COLO829 (cell line): ENCODE data around the gene MGMT.

Source experiments
- DNase-seq: peaks from one replicate; pipeline ENCODE4 v3.0.0; 2012; ENCODE audit warnings: low spot score

The MGMT gene

DNA sequence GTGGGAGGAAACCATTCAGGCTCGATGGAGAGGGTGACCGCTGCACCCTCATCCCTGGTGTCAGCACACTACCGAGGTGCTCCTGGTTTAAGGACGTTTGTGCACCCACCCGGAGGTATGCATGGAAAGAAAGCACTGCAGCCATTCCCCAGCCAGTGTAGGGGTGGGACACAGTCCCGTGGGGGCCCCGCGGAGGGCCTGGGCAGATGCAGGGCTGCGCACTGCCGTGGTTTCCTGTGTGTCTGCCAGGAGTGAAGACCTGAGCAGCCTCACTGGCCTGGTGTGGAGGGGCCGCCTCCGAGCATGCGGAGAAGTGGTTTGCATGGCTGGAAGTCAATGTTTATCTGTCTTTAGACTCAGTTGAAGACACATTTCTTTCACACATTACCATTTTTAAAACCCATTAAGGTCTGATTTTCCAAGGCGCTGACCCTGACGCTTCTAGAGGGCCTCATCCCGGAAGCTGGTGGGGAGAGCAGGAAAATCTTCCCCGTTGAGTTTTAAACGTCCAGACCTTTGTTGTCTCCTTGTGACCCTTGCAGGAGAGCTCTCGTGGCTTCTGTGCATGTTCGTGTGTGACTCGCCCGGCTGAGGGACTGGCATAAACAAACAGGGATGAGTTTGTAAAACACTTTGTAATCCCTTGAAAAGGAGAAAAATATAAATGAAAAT lies 188.1 kb downstream of the MGMT start:
- DNase-seq: no peak

GRCh38 chr10:129655679-129656031 lies 188.6 kb downstream of the MGMT start:
- no peak for DNase-seq

DNA sequence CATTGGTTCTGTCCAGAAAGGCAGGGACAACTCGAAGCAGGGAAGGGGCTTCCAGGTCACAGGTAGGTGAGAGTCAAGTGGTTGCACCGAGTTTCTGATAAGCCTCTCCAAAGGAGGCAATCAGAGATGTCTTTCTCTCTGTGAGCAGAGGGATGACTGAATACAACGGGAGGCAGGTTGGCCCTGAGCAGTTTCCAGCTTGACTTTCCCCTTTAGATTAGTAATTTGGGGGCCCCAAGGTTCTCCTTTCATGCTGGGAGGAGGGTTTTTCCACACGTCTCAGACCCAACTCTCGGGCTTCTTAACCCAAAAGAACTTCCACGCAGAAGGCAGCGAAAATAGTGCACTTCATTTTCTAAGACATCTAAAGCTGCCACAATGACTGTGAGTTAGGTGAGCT lies 189.6 kb downstream of the MGMT start:
- no peak for DNase-seq

GRCh38 chr10:129657297-129658017 lies 190.4 kb downstream of the MGMT start:
- DNase-seq: no peak

- no peak for DNase-seq
These were observed 191.5 kb downstream of the MGMT start for GRCh38 chr10:129658376-129659072.

- no peak for DNase-seq
These were observed 192.6 kb downstream of the MGMT start for GRCh38 chr10:129659508-129660268.

GRCh38 chr10:129660569-129660968 lies 193.5 kb downstream of the MGMT start:
- no peak for DNase-seq

DNA sequence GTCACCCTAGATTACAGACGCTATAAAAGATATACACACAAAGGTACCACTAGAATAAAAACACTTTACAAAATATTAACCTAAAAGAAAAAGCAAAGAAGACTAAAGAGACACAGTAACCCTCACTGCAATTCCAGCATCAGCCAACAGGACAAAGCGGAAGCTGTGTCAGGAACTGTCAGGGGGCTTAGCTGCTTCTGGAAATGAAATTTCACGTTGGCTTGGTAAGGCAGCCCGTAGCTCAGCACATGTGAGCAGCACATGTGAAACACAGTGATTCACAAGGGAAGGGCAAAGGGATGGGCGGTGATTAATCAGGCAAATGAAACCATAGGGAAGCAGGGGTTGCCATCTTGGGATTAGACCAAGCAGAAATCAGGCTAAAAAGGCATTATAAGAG lies 195.4 kb downstream of the MGMT start:
- no peak for DNase-seq

GRCh38 chr10:129670124-129670523 lies 203.1 kb downstream of the MGMT start:
- DNase-seq: no peak

- no peak for DNase-seq
These were observed 206.3 kb downstream of the MGMT start for GRCh38 chr10:129673292-129673691.

DNA sequence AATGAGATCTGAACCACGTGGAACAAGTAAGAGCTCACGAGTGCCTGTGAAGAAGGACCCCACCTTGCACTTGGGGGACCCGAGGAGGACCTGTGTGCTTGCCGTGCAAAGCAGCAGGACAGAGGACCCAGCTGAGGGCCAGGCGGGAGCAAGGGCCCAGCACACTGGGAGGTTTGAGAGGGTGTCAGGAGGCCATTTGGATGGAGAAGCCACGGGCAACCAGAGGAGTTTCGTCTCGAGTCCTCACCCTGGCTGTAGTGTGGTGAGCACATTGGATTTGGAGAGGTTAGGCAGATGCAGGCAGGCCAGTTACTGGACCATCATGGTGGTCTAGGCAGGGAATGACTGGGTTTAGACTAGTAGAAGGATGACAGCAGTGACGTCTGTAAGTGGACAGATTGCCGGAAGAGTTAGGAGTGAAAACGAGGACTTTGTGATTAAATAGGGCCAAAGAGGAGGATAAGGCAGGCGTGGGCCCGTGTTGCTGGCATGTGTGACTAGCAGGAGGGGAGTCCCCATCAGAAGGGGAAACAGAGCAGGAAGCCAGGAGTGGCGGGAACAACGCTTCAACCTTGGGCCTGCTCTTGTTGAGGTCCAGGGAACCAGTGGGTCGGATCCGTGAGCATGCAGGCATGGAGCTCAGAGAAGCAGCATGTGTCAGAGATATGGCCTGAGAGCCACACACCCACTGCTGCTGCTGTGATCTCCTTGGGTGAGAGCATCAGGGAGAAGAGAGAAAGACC lies 208.2 kb downstream of the MGMT start:
- no peak for DNase-seq

DNA sequence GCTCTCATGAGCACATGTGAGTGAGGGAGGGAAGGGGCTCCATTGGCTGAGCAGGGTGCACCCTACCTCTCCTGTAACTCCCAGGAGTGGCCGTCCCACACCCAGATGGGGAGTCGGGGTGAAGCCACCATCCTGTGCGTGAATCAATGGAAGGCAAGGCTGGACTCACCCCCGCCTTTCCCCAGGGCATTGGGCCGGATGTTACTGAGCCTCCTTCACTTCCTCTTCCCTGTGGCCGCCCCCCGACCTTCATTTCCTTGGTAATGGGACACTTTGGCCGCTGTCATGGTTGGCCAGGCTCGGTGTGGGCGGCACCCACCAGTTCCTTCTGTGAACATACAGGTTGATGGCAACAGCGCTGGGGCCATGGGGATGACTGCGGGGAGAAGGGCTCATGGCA lies 209.0 kb downstream of the MGMT start:
- no peak for DNase-seq

DNA sequence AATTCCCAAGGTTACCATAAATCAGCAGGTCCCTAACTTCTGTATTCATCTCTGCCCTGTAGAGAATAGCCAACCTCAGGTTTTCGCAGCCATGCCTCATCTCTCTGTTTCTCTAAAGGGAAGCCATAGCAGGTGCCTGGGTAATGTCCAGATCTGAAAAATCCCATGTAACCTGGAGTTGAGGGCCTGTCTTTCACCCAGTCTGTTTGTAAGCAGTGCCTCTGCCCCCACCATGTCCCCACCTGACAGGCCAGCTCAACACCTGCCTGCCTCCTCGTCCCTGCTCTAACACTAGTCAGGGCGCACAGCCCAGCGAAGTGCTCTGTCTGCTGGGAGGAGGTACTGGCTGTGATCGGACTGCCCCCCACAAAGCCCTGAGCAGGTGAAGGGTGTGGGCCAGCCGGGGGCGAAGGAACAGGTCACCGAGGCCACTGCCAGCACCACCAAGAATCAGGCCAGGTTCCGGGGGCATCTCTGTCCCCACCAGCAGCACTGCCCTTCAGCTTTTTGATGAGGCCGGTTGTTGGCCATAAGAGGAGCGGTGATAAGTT lies 210.4 kb downstream of the MGMT start:
- no peak for DNase-seq

- DNase-seq: no peak
These were observed 211.1 kb downstream of the MGMT start for GRCh38 chr10:129678186-129678585.

GRCh38 chr10:129679207-129679606 lies 212.2 kb downstream of the MGMT start:
- DNase-seq: no peak

- DNase-seq: no peak
These were observed 213.8 kb downstream of the MGMT start for GRCh38 chr10:129680661-129681344.

DNA sequence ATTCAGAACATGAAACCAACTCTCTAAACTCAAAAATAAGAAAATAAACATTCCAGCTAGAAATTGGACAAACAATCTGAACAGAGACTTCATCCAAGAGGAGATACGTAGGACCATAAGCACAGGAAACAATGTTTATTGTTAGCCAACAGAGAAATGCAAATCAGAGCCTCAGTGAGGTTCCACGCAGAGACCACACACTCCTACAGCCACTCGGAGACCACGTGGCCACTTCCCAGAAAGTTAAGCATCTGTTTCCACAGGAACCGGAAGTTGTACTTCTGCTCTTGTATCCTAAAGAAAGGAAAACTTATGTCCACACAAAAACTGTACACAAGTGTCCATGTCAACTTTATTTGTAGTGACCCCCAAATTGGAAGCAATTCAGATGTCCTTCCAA lies 214.8 kb downstream of the MGMT start:
- no peak for DNase-seq

- no peak for DNase-seq
These were observed 216.5 kb downstream of the MGMT start for GRCh38 chr10:129683519-129683918.

DNA sequence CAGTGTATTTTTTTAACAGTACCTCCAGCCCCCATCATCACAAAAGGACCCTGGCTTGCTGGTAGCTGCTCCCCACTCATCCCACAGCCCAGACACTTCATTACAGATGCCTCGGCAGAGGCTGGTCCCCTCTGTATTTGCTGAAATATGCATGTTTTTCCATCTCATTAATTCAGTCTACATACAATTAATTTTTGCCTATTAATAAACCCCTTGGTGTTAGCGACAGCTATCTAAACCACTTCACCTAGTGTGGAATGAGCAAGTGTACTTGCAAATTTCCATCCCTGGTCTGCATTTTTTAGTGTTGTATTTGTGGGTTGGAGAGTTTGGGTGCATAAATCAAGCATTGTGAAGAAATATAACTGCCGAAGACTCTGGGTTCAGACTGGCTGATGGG lies 216.9 kb downstream of the MGMT start:
- DNase-seq: no peak

GRCh38 chr10:129685271-129685670 lies 218.2 kb downstream of the MGMT start:
- no peak for DNase-seq

DNA sequence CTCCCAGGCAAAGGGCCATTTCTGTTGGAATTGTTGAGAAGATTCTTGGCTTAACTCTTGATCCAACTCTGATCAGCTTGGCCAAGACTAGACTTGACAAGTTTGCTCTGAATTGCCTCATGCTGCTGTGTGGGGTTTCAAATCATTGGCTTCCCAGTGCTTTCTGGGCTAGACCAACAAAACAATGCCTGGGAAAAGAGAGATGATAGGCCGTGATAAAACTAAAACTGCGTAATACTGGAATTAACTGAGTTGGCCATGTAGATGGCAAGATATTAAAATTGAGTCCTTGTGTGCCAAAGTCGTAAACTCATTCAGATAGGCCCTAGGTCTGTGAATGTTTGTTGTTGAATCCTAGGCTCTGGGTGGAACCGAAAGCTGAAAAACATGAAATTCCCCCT lies 222.6 kb downstream of the MGMT start:
- no peak for DNase-seq
